Prostate gland (tissue), 2 donors: Measurements from ENCODE around the gene PLCH1.

Experiments
- POLR2A ChIP-seq: fragments of 450-650 bp; IDR thresholded peaks from one replicate; pipeline ENCODE4 v1.6.1; 2016; ENCODE audit warnings: antibody characterized with exemption, mild to moderate bottlenecking
- POLR2AphosphoS5 ChIP-seq: sonication (generic); formaldehyde crosslinking; IDR thresholded peaks from one replicate; pipeline ENCODE4 v1.6.1; 2017; ENCODE audit warnings: antibody characterized with exemption
- TF ChIP-seq, protein P1 (sequence below), 4 experiments: fragments of 200-600 bp in 2 of 4; fragments of 450-650 bp in 2 of 4; sonication (generic) in 2 of 4; IDR thresholded peaks; 1 replicate in 3 of 4; 2 replicates in 1 of 4; pipeline ENCODE4 v1.5.1; 2016 to 2019; ENCODE audit warnings: antibody characterized with exemption in 4 of 4, mild to moderate bottlenecking in 2 of 4, moderate library complexity in 2 of 4

- TF ChIP-seq, protein P1, sequence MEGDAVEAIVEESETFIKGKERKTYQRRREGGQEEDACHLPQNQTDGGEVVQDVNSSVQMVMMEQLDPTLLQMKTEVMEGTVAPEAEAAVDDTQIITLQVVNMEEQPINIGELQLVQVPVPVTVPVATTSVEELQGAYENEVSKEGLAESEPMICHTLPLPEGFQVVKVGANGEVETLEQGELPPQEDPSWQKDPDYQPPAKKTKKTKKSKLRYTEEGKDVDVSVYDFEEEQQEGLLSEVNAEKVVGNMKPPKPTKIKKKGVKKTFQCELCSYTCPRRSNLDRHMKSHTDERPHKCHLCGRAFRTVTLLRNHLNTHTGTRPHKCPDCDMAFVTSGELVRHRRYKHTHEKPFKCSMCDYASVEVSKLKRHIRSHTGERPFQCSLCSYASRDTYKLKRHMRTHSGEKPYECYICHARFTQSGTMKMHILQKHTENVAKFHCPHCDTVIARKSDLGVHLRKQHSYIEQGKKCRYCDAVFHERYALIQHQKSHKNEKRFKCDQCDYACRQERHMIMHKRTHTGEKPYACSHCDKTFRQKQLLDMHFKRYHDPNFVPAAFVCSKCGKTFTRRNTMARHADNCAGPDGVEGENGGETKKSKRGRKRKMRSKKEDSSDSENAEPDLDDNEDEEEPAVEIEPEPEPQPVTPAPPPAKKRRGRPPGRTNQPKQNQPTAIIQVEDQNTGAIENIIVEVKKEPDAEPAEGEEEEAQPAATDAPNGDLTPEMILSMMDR (IDR thresholded peaks at IDR 0.05): no peak
- TF ChIP-seq POLR2A (no peak), POLR2AphosphoS5 (no peak)
Measured at GRCh38 chr3:155714295-155714718, 30.6 kb downstream of the PLCH1 start.
